ENCODE measurements around the gene ZNF594.
"Not testable (repeated sequence)": the region's sequence is repeated elsewhere in the genome, so short reads cannot be mapped to it uniquely, and the experiment has no call there.

ZNF594 gene

GRCh38 chr17:5135726-5136579 lies 55.7 kb downstream of the ZNF594 start:
- no peak for DNase-seq

DNA sequence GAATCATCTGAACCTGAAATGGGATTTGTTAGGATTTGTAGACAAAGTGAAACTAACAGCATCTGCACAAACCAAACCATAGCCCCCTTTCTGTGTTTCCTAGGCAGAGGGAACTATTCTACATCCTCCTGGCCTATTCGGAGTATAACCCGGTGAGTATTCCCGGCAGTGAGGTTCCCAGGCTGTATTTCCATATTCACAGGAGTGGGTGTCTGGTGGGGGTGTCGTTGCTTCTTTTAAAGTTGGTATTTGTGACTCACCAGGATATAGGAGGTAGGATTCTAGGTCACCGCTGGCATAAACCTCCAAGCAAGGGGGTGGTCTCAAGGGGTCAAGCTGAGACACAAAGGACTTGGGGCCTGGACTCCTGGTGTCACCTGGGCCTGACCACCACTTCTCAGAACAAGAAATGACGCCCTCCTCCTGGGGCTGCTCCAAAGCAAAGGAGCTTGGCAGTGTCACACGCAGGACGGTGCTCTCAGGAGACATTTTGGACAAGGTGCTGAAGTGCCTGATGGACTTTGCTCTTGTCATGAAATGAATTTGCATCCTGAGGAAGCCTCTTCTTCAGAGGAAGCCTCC lies 56.4 kb downstream of the ZNF594 start:
- not testable (repeated sequence) for DNase-seq

DNA sequence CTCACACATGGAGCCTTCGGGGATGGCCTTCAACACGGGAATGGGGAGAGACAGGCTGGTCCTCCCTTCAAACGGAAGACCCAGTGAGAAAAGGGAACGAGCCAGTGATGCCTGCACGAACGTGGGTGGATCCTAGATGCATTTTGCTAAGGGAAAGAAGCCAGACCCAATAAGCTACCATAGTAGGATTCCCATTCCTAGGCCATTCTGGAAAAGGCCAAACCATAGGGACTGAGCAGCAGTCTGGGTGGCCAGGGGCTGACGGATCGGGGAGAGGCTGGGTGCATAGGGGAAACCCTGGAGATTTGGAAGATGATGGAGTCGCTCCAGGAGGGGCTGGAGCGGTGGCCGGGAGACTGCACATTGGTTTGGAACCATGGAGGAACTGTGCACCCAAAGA lies 57.1 kb downstream of the ZNF594 start:
- not testable (repeated sequence) for DNase-seq

- DNase-seq, result not testable (repeated sequence)
These were observed 57.7 kb downstream of the ZNF594 start for GRCh38 chr17:5133961-5134360.

- no peak for DNase-seq
These were observed 58.4 kb downstream of the ZNF594 start for GRCh38 chr17:5133311-5133710.

DNA sequence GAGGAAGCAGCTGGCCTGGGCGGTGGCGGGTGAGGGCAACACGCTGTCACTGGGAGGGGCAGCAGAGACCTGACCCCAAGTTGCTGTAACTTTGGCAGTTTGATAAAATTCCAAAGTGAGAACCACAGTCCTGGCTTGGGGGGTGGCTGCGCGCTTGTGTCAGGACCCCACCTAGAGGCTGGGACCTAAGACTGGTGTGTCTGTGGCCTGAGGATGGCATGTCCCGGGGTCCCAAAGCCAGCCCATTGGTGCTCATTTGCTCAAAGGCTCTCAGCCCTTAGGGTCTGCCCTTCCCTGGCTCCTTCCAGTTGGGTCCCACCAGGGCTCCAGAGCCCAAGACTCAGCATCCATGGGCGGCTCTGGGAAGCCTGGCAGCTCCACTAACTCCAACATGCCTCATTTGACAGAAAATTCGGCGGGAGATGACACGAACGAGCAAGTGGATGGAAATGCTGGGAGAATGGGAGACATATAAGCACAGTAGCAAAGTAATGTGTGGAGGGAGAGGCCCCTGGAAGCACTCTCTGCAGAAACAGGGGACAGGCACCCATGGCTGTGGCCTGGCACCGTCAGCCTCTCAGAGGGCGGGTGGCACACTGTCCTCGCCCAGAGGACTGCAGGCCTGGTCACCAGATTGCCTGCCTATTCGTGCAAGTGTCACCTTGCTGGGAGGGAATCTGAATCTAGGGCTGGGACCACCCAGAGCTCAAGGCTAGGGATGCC lies 59.0 kb downstream of the ZNF594 start:
- not testable (repeated sequence) for DNase-seq

DNA sequence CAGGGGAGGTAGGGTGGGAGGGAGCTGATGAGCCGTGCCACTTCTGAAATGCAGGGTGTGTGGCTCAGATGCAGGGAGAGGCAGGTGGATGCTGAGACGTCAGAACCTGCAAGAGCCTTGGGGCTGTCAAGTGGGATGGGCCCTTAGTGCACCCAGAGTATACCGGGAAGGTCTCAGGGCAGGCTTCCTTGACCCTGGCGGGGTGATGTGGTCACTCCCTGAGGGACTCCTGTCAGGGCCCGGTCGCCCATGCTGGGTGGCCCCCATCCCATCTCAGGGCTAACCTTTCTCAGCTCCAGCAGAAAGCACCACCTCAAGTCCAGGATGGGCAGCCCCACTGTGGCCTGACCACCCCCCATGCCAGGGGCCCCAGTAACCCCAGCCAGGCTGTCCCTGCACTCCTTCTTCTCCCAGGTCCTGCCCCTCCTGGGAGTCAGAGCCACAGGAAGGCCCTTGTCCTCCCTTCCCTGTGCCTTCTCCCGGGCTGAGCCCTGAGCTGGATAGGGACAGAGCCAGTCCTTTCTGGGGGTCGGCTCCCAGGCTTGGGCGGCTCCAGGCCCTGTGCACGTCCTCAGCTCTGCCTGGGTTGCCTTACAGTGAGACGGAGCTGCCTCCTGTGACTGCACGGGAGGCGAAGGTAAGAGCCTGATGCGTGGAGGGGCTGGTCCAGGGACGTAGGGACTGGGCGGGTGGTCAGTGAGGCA lies 59.7 kb downstream of the ZNF594 start:
- not testable (repeated sequence) for DNase-seq

DNA sequence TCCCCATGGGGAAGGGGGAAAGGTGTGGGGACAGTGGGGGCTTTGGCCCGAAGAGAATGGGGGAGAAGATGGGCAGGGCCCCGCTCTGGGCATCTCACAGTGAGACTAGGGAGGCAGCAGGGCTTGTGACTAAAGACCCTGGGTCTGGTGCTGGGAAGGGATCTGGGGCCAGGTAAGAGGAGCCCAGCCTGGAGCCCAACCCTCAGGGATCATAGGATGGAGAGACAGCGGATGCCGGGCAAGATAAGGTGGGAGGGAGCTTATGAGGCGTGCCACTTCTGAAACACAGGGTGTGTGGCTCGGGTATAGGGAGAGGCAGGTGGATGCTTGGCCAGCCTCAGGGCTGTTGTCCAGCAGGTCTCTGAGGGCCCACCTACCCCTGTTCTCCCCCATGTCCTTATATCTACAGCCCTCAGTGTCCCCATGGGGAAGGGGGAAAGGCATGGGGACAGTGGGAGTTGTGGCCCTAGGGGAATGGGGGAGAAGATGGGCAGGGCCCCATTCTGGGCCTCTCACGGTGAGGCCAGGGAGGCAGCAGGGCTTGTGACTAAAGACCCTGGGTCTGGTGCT lies 60.4 kb downstream of the ZNF594 start:
- no peak for DNase-seq

DNA sequence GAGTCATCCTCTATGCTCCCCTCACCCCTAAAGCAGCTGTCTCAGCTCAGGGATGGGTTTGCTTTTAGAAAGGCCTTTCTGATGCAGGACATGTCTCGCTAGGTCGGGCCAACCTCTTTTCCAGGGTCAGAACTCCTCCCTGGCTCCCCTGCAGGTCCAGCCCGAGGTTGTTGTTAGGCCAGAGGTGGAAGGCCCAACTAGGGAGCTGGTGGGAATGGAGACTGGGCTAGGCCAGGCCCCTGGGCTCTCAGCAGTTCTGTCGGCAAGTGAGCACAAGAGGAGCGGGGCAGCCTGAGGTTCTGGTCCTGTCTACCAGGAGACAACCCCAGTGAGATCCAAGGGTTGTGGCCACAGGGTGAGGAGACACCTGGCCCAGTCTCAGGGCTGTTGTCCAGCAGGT lies 61.0 kb downstream of the ZNF594 start:
- DNase-seq, result not testable (repeated sequence)

GRCh38 chr17:5130261-5130660 lies 61.4 kb downstream of the ZNF594 start:
- DNase-seq, result not testable (repeated sequence)

DNA sequence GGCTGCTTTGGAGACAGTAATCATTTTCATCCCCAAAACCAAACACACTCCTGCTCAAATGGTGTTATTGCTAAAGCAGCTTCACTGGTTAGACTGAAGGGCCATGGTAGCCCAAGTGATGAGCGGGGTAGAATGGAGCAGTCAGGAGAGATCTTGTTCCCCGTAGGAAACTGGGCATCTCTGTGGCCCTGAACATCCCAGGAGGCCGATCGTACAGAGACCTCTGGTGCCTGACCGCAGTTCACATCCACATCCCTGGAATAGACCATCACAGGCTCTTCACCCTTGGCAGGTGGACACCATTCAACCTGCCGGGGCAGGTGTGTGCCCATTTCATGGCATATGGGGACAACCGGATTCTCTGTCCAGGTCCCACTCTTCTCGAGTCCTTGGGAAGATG lies 61.9 kb downstream of the ZNF594 start:
- DNase-seq, result not testable (repeated sequence)
